HFFc6 (cell line): Measurements from ENCODE around the gene EVA1A. TPM values are rescaled to one million over a fixed set of nuclear protein-coding genes. Genes with fewer than 3 reads are reported as not detected.
A peak's percentile ranks its signal among the peaks of the same experiment; 100 is the strongest.

Source experiments
- DNase-seq: peaks from one replicate; pipeline ENCODE4 v3.0.0-alpha.2; 2018
- H3K27ac Mint-ChIP-seq: 2 replicates; pipeline ENCODE4 v1.8.0; 2020; ENCODE audit warnings: mild to moderate bottlenecking, mixed read lengths
- H3K27me3 Mint-ChIP-seq: 2 replicates; pipeline ENCODE4 v1.8.0; 2021; ENCODE audit warnings: mild to moderate bottlenecking, moderate library complexity, mixed read lengths; ENCODE audit not compliant: insufficient read depth
- H3K36me3 Mint-ChIP-seq: 2 replicates; pipeline ENCODE4 v1.8.0; 2021; ENCODE audit warnings: low read depth, mixed read lengths
- H3K4me1 Mint-ChIP-seq: 2 replicates; pipeline ENCODE4 v1.8.0; 2020; ENCODE audit warnings: low read depth, mixed read lengths
- H3K4me3 Mint-ChIP-seq: 2 replicates; pipeline ENCODE4 v1.8.0; 2020; ENCODE audit warnings: mild to moderate bottlenecking, moderate library complexity, mixed read lengths
- H3K9me3 Mint-ChIP-seq: 2 replicates; pipeline ENCODE4 v1.8.0; 2020; ENCODE audit warnings: mild to moderate bottlenecking, mixed read lengths
- CTCF ChIP-seq: fragments of 200-600 bp; sonication (generic); IDR thresholded peaks from 2 replicates; pipeline ENCODE4 v1.5.0; 2021; ENCODE audit warnings: antibody characterized with exemption, mild to moderate bottlenecking
- total RNA-seq, 6 experiments: library from RNA; stranded (reverse); fragmentation: NEBNext Ultra II Directional; extraction: Animal tissue kit (Norgen Biotek cat#: 25700); gene quantifications; 2 replicates in 1 of 6; 3 replicates in 5 of 6; pipeline ENCODE4 v1.2.3, GENCODE V29; 2021

The EVA1A gene
- total RNA-seq, 6 experiments from 2014 or later: 61.7 to 75.2 (median 68.8) TPM

DNA sequence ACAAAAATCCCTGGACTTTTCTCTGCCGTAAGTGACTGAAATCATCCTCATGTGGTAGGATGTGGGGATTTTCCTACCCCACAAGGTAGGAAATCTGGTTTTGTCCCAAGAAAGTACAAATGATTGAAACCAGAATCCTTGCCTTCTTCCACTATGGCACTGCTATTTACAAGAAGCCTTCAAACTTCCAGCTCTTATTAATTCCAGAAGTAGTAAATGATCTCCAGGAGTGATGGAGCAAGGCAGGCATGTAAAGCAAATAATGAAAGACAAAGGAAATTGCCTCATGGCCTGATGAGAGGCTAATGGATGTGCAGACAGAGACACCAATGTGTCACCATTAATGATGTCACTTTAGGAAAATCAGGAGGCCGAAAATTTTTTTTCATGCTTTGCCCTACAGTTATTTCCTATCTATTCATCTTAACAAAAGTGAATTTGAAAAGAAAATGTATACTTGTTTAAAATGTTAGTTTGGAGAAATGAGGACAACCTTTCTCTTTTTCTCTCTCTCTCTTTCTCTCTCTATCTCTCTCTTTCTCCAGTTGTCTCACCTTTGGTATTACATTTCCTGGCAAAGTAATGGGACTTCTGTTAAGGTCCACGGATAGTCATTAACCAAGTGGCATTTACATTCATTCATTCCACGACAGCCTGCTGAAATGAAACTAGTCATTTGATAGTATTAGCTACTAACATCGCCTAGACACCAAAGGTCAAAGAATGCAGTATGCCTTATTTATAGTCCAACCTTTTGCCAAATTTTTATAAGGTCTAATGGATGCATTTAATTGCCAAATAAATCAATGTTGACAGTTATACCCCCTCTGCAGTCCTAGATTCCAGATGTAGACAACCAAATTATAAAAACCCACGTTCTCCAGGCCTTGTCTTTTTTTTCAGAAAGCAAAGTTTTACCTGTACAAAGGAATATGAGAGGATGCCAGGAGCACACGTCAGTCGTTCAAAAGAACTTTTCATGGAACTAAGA, 5.0 kb upstream of the EVA1A start:
- no peak for TF ChIP-seq CTCF
- Mint-ChIP-seq H3K4me3 (no peak overlapping the region; the same call in 1 of the 2 replicates), H3K27ac (no peak overlapping the region; the same call in 1 of the 2 replicates), H3K36me3 (no peaks in the 10 kb centered on the region; the same call in 1 of the 2 replicates), H3K4me1 (peaks cover 43% of the 10 kb centered on the region), H3K27me3 (no peaks in the 10 kb centered on the region; the same call in 1 of the 2 replicates), H3K9me3 (no peaks in the 10 kb centered on the region)
- DNase-seq: peak; percentile 28

DNA sequence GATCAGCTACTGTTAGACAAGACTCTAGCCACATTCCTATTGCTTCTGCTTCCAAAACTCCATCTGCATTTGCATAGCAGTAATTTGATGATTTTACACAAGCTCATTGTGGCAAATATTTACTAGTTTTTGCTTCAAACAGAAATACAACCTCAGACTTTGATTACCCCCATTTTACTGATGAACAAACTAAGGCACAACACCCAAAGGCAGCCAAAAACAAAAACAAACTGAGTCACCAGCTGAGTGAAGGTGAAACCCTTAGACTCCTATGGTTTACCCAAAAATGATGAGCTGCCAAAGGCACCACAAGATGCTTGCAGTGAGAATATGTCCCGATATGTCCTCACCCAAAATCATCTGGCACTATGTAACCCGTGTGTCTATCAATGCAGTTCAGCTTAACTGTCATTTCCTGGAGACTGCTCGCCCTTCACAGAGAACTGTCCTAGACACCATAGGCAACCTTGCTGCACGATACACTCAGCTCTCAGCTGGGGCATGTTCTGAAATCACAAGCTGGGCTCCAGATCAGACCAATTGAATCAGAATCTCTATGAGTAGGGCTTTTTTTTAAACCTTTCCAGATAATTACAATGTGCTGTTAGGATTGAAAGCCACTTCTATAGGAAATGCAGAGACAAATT, 4.1 kb upstream of the EVA1A start:
- DNase-seq: no peak
- TF ChIP-seq CTCF: no peak
- peaks cover 4% of the 10 kb centered on the region for H3K27me3 Mint-ChIP-seq
- no peaks in the 10 kb centered on the region for H3K9me3 Mint-ChIP-seq
- peaks cover 38% of the 10 kb centered on the region for H3K4me1 Mint-ChIP-seq
- no peak overlapping the region for H3K4me3 Mint-ChIP-seq
- no peak overlapping the region for H3K27ac Mint-ChIP-seq
- H3K36me3 Mint-ChIP-seq: peaks cover 5% of the 10 kb centered on the region

- peaks cover 5% of the 10 kb centered on the region for H3K36me3 Mint-ChIP-seq
- H3K27ac Mint-ChIP-seq: no peak overlapping the region
- no peaks in the 10 kb centered on the region for H3K9me3 Mint-ChIP-seq
- TF ChIP-seq CTCF: no peak
- no peak overlapping the region for H3K4me3 Mint-ChIP-seq
- H3K27me3 Mint-ChIP-seq: peaks cover 5% of the 10 kb centered on the region
- peaks cover 41% of the 10 kb centered on the region for H3K4me1 Mint-ChIP-seq
- no peak for DNase-seq
These were observed 3.4 kb upstream of the EVA1A start for GRCh38 chr2:75564026-75564688.

- H3K27me3 Mint-ChIP-seq: peaks cover 5% of the 10 kb centered on the region
- H3K4me1 Mint-ChIP-seq: peaks cover 47% of the 10 kb centered on the region
- no peaks in the 10 kb centered on the region for H3K9me3 Mint-ChIP-seq
These were observed 2.9 kb upstream of the EVA1A start for GRCh38 chr2:75563591-75563990.

More at GRCh38 chr2:75563591-75563990, 2.9 kb upstream of the EVA1A start:
- H3K27ac Mint-ChIP-seq: no peak overlapping the region
- peaks cover 8% of the 10 kb centered on the region for H3K36me3 Mint-ChIP-seq
- H3K4me3 Mint-ChIP-seq: no peak overlapping the region
- TF ChIP-seq CTCF: no peak
- DNase-seq: no peak
